Dermis microvascular lymphatic vessel endothelial cell (primary cell): ENCODE measurements around the gene TYR. TPM values are rescaled to one million over a fixed set of nuclear protein-coding genes. Genes with fewer than 3 reads are reported as not detected.
A peak's percentile ranks its signal among the peaks of the same experiment; 100 is the strongest.
"Not testable (repeated sequence)": the region's sequence is repeated elsewhere in the genome, so short reads cannot be mapped to it uniquely, and the experiment has no call there.

Source experiments
- DNase-seq, 2 donors: peaks; one replicate each; pipeline versions ENCODE4 v3.0.0 to v3.0.0-alpha.2; 2010; ENCODE audit warnings: low read depth in 2 of 2
- total RNA-seq: library from RNA; depleted of rRNA; stranded (reverse); fragments of >200 nt; gene quantifications from 2 replicates; pipeline ENCODE4 v1.2.1, GENCODE V29; 2014

Gene TYR
- total RNA-seq = not detected in 2 replicates

DNA sequence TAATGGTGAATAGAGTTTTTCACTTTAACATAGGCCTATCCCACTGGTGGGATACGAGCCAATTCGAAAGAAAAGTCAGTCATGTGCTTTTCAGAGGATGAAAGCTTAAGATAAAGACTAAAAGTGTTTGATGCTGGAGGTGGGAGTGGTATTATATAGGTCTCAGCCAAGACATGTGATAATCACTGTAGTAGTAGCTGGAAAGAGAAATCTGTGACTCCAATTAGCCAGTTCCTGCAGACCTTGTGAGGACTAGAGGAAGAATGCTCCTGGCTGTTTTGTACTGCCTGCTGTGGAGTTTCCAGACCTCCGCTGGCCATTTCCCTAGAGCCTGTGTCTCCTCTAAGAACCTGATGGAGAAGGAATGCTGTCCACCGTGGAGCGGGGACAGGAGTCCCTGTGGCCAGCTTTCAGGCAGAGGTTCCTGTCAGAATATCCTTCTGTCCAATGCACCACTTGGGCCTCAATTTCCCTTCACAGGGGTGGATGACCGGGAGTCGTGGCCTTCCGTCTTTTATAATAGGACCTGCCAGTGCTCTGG is at the start of gene TYR:
Gene TYR (plus strand): TSS at position 185 of the 541 bp plus-strand sequence. CDS start 79 bp downstream, at position 264.
- DNase-seq = no peak

DNA sequence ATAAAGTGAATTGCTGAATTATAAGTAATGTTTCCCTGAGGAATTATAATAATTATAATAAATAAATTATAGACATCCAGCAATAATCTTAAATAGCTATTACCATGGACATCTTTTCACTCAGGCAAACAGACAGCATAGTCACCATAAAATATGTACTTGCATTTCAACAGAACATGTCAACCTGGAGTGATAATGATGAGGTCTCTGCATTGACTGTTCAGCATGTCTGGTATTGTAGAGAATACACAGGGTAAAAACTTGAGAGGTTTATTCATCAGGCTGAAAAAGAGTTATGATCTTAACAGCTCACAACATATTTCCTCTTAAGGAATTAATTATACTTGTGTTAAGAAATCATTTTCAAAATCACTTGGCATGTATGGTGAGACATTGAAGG is 41.1 kb upstream of the TYR start:
- no peak for DNase-seq

DNA sequence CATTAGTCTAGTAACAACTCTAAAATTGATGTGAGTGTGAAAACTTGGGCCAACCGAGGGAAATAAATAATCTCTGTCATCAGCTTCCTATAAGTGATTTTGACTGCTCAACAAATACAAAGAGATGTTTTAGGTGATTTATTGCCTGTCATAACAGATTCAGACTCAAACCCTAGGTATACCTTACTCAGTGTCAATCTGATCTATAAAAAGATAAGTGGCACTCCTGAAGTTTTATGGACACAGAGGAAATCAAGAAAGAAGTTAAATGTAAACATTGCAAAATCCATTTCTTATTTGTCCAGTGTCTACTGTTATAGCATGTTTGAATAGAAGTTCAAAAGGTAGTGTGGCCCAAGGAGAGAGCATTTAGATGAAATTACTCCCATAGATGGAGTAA is 30.4 kb upstream of the TYR start:
- no peak for DNase-seq

DNA sequence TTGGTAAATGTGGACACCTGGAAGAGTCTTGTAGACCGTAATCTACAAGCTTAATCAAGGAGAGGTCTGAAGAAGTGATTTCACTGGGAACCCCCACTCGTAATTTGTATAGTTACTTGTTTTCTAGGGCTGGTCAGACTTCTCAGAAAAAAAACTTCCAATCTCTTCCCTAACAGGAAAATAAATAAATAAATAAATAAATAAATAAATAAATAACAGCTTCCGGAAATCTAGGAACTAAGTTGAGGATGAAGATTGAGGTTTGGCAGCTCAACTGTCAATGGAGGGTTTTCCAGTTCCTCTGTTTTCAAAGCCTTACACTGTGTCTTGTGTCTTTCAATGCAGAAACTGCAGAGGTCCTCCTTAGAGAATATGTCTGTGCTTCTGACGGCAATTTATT is 17.7 kb upstream of the TYR start:
- DNase-seq = no peak

DNA sequence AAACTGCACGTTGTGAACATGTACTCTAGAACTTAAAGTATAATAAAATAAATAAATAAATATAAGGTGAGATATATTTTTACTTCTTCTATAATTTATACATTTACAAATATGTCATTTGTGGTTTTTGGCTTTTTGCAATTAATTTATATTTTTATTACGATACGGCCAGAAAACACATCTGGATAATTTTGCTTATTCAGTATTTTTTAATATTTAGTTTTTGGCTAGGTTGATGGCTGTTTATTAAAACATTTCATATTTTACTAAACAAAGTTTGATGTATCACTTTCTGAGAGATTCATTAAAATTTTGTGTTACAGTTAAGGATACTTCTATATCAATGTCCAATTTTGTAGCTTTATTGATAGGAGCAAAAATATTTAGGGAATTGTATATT is 15.7 kb upstream of the TYR start:
- DNase-seq = no peak

DNA sequence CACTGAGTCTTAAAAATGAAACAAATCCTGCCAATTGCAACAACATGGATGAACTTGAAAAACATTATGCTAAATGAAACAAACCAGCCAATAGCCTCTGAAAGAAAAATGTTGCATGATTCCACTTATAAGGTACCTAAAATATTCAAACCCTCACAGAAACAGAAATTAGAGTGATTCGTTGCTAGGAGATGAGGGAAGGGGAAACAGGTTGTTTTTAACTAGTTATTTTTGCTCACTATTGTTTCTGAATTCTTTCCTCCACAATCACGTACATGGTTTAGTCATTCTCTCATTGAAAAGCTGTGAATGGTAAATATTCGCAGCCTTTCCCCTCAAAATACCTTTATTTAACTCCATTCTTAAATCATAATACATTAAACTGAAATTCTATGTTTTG is 14.0 kb upstream of the TYR start:
- peak; percentile 66 to 87 for DNase-seq

DNA sequence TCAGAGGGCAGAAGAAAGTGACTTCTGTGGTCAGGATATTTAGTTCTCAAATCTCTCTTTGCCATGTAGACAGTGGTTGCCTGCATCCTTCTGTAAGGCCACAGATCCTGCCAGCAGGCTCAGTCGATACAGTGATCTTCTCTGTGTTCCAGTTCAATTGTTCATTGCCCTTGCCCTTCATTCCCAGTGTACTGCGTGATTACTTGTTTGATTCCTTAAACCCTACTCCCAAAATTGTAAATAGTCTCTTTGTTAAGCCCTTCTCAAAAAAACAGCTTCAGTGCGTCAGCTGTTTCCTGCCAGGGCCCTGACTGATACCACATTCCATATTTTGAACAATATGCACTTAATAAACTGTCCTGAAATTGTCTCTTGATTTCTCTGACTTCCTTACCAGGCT is 9.3 kb upstream of the TYR start:
- DNase-seq = no peak

DNA sequence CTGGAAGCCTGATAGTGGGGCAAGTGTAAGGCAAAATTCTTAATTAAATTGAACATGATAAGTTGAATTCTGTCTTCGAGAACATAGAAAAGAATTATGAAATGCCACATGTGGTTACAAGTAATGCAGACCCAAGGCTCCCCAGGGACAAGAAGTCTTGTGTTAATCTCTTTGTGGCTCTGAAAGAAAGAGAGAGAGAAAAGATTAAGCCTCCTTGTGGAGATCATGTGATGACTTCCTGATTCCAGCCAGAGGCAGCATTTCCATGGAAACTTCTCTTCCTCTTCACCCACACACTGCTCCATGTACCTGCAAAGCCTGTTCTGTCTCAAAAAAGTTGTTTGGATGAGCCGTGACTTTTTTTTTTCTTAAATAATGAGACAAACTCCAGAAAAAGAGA is 1.9 kb upstream of the TYR start:
- DNase-seq = no peak

DNA sequence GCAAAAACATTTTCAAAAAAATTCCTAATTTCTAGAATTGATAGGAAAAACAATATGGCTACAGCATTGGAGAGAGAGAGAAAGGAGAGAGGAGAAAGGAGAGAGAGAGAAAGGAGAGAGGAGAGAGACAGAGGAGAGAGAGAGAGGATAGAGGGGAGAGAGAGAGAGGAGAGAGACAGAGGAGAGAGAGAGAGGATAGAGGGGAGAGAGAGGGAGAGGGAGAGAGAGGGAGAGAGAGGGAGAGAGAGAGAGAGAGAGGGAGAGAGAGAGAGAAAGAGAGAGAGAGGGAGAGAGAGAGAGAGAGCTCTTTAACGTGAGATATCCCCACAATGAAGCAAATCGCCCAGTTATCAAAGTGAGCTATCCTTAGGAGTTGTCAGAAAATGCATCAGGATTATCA is 737 bp upstream of the TYR start:
- DNase-seq = no peak

DNA sequence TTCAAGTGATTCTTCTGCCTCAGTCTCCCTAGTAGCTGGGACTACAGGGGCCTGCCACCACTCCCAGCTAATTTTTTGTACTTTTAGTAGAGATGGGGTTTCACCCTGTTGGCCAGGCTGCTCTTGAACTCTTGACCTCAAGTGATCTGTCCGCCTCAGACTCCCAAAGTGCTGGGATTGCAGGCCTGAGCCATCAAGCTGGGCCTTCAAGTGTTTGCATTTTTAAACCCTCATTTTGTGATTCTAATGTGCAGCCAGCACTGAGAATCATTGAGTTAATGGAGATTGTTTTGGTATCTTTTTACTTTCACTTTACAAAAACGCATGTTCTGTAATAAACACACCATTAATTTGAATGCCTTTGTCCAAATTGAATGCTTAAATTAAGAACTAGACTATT is 3.4 kb downstream of the TYR start:
- no peak for DNase-seq

DNA sequence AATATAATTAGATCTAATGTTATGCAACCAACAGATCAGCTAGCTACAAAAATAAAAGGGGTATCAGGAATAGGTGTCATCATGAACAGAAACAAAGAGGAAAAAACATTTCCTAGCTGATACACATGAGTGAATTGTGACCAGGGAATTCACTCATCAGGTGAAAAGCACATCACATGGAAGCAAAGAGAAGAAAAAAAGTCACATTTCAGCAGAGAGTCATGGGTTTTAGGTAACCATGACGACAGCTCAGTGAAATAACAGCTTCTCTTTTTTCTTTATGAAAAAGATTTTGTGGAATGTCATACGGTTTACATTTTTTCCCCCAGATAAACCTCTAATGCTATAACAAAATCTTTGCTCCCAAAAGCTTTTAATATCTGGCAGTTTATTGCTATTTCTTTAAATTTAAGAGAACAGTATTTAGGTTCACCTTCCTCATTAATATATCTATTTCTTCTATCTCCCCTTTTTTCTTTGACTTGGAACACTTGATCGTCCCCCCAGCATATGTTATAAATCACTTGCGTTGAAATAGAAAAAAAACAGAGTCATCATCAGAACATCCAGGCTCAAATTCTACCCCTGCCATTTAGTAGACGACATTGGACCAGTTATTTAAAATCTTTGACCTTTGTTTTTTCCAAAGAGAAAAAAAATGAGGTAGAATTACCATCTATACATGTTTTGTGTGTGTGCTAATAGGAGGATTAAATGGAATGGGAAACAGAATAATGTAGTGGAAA is 5.3 kb downstream of the TYR start:
- DNase-seq = peak in 1 of 2 donors; percentile 3

DNA sequence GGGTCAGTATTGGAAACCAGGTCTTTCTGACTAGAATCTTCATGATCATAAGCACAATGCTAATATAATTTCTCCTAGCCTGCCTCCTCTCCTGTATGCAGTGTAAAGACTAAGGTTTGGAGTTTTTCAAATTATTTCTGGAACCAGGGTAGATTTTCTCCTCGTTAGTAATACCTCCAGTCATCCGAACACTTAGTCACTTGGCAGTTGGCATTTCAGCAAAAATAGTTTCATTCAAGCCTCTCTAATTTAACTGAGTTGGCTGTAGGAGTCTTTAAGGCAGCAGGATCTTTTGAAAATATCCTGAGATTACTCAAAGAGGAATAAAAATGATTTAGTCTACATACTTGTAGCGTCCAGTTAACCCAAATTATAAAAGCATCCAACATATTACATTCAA is 6.3 kb downstream of the TYR start:
- DNase-seq = no peak

DNA sequence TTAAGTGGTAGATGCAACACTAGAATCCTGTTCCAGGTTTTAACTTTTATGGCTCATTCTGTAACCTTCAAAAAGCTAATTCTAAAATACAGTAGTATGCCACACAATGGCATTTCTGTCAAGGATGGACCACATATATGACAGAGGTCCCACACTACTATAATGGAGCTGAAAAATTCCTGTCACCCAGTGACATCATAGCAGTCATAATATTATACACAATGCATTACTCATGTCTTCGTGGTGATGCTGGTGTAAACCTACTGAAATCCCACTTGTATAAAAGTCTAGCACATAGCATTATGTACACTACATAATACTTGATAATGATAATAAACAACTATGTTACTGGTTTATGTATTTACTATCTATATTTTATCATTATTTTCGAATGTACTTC is 12.1 kb downstream of the TYR start:
- DNase-seq = no peak

DNA sequence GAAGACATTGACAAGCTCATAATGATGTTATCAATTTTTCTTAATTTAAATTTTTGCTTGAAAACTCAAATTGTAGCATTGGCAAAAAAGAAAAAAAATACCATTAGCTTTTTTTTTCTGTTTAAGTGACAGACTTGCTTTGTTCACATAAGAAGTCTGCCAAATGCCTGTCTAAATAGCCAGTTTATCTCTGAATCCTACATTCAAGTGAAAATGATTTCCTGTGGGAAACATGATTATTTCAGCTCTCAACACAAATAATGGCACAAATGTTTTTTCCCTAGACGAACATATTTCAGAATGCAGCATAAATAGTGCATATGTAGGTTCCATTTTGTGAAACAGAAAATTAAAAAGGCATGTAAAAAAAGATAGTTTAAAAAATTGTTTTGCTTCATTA is 23.5 kb downstream of the TYR start:
- DNase-seq = peak; percentile 18 to 38

DNA sequence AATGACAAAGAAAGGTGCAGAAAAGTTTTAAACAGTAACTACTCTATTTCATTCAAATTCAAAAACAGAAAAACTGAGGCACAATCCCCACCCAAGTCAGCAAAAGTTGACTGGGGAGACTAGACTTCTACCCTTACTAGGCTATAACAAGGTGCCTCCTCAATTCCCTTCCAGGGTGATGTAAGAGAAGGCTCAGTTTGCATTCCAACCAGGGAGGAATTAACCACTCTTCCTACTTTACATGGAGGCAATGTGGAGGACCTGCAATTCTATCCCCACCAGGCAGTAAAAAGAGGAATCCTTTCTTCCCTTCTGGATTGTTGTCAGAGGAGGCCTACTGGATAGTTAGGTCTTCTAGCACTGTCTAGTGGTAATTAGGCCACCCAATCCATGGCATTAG is 26.1 kb downstream of the TYR start:
- no peak for DNase-seq

DNA sequence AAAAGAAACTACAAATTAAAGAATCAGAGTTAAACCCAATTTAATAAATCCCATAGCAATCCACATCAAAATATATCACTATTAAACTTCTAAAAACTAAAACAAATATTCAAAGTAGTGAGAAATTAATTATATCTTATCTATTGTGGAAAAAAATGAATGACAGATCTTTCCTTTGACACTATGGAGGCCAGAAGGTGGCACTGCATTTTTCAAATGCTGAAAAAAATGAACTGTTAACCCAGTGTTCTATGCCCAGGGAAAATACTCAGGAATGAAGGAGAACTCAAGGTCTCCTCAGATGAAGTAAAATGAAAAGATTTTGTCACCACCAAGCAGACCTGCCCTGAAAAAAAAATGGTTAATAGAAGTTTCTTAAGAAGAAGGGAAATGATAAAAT is 27.7 kb downstream of the TYR start:
- peak; percentile 5 to 32 for DNase-seq

DNA sequence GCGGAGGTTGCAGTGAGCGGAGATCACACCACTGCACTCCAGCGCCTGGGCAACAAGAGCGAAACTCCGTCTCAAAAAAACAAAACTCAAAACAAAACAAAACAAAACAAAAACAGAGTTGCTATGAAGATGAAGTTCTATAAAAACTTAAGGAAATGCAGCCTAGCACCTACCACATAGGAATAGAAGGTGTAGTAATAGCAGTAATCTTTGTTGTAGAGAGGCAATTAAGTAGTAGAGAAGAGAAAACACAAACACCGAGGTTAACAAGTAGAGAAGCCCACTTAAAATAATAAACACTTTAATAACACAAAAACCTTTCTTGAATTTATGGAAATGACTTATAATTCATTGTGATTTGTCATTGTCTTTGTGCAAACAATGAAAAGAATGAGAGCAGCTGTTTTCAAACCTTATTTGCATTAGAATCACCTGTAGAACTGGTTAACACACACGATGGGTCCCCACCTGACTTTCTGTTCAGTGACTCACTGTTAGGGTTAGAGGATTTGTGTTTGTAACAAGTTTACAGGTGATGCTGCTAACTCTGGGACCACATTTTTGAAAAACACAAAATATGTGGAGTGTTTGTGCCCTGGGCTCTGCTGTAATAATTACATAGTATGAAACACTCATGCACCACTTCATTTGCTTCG is 43.1 kb downstream of the TYR start:
- no peak for DNase-seq

DNA sequence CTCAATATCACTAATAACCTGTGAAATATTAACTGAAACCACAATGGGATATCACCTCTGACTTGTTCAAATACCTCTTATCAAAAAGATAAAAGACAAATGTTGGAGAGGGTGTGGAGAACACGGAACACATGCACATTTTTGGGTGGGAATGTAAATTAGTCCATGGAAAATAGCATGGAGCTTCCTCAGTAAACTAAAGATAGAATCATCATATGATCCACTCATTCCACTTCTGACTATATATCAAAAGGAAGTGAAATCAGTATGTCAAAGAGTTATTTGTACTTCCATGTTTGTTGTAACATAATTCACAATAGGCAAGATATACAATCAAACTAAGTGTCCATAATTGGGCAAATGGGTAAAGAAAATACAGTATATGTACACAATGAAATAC is 57.4 kb downstream of the TYR start:
- no peak for DNase-seq

DNA sequence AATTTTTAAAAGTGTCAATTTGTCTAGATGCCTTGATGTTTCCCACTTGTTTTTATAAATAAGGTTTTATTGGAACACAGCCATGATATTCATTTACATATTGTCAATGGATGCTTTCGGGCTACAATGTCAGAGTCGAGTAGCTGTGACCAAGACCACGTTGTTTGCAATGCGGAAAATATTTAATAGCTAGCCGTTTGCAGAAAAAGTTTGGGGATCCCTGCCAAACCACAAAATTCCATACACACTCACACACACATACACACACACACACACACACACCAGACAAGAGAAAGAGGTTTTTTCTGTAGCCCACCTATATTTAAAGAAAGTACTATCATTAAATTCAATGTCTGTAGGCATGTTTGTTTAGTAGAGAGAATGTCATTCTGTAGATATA is 58.3 kb downstream of the TYR start:
- DNase-seq = no peak

DNA sequence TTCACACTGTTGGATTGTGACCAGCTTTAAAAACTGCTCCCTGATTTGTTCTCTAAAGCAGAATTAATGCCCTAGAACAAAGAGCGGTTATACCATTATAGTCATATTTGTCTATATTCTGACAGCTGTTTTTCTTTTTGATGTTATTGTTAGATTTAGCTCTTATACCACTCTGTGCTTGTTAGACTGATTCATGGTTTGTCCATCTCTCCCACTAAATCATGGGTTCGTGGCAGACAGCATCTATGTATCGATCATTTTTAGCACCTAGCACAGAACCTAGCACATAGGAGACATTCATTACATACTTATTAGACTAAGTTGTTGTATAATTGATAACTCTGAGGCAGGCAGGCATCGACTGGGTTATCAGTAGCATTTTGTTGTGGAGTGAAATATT is 69.3 kb downstream of the TYR start:
- DNase-seq = not testable (repeated sequence)

DNA sequence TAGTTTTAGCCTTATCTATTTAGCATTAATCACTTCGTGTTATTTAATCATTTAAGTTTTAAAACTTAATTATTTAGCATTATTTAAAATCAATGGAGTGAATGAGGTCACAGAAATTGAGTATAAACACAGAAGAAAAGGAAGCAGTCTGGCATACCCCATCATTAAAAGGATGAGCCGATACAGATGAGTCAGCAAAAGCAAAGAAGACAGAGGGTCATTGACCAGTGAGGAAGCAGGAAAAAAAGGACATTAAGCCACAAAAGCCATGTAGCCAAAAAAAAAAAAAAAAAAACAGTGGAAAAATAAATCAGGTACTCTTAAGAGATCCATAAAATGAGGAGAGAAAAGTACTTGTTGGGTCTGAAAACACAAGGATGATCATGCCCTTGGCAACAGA is 71.5 kb downstream of the TYR start:
- DNase-seq = no peak

DNA sequence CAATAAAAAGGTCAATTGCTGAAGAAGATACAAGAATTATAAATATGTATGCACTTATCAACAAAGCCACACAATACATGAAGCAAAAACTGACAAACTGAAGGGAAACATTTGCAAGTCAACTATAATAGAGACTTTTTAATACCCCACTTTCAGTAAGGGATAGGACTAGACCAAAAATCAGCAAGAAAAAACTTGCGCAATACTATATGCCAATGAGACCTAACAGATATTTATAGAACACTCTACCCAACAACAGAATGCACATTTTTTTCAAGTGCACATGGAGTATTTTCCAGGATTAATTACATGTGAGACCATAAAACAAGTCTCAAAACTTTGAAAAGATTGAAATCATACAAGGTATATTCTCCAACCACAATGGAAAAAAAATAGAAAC is 83.8 kb downstream of the TYR start:
- not testable (repeated sequence) for DNase-seq

DNA sequence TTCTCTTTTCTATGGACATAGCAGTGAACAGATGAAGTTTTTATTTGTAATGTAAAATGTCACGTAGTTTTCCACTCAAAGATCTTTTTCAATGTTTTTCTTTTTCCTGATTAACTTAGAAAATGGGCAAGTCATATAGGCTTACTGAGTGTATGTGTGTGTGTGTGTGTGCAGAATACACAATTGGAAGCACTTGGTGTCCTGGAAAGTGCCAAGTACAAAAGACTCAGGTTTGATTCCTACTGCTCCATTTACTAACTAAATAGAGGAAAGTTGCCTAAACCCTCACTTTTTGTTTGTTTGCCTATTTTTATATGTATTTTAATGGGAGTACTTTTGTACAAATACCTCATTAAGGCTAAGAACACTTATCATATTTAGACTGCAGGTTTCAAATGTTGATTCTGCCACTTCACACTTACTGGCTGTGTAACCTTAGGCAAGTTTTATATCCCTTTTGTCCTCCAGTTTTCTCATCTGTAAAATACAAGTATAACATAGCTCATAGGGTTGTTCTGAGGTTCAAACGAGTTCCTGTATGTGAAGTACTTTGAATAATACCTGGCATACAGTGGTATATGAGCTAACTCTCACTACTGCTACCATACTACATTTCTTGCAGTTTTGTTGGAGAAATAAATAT is 90.1 kb downstream of the TYR start:
- DNase-seq = no peak
